NCI-H2107 treated with DMSO at 0.1 percent for 48 hours (cell line): ENCODE results near the gene LYRM2.
A peak's percentile ranks its signal among the peaks of the same experiment; 100 is the strongest.
"Not testable (repeated sequence)": the region's sequence is repeated elsewhere in the genome, so short reads cannot be mapped to it uniquely, and the experiment has no call there.

ENCODE experiments used
- DNase-seq: peaks from one replicate; lab custom pipeline; 2025; ENCODE audit not compliant: unreplicated experiment; lab: John Stamatoyannopoulos, UW

Gene LYRM2

GRCh38 chr6:89649682-89650081, 11.1 kb upstream of the LYRM2 start:
- DNase-seq = no peak

GRCh38 chr6:89644864-89645263, 6.3 kb upstream of the LYRM2 start:
- DNase-seq = no peak

GRCh38 chr6:89643406-89643805, 4.9 kb upstream of the LYRM2 start:
- no peak for DNase-seq

GRCh38 chr6:89642956-89643355, 4.4 kb upstream of the LYRM2 start:
- no peak for DNase-seq

DNA sequence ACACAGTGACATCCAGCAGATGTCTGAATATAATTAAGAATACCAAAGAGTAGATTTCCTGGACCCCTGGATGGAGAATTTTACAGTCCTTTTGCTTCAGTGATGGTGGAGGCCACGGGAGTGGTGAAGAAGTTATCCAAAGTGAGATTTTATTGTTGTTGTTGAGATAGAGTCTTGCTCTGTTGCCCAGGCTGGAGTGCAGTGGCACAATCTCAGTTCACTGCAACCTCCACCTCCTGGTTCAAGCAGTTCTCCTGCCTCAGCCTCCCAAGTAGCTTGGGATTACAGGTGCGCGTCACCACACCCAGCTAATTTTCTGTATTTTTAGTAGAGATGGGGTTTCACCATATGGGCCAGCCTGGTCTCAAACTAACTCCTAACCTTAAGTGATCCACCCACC, 3.0 kb upstream of the LYRM2 start:
- not testable (repeated sequence) for DNase-seq

GRCh38 chr6:89640804-89641203, 2.3 kb upstream of the LYRM2 start:
- DNase-seq = no peak

DNA sequence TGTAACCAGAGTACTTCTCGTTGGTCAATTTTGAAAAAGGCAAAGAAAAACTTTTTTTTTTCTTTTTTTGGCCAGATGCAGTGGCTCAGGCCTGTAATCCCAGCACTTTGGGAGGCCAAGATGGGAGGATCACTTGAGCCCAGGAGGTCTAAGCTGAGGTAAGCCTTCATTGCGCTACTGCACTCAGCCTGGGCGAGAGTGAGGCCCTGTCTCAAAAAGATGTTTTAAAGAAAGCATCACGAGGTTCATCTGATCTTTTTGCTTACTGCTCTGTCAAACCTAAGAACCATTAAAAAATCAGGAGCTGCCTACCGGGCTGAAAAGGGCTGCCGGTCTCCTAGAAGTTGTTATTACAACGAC, 607 bp downstream of the LYRM2 start:
- DNase-seq = no peak

DNA sequence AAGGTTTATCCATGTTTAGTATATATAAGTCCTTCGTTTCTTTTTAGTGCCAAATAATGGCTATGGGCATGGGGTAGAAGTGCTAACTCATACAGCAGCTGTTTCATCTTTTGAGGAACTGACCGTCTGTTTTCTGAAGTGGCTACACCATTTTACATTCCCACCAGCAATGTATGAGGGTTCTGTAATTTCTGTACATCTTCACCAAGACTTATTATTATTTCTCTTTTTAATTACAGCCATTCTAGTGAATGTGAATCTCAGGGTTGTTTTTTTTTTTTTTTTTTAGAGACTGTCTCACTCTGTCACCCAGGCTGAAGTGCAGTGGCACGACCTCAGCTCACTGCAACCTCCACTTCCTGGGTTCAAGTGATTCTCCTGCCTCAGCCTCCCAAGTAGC, 2.1 kb downstream of the LYRM2 start:
- not testable (repeated sequence) for DNase-seq

GRCh38 chr6:89630488-89630887, 8.1 kb downstream of the LYRM2 start:
- DNase-seq = no peak

DNA sequence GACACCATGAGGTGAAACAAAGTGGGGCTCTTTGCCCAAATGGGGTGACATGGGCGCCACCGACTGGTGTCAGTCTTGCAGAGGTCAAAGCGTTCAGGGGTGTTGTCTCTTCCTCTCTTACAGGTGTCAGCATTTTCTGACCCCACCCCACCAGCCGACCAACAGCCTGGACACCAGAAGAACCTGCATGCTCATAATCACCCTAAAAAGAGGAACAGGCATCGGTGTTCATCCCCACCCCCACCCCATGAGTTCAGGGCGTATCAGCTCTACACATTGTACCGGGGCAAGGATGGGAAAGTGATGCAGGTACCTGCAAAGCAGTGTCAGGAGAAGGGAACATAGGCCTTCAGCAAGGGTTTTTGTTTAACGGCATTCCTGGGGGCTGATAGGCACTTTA, 14.8 kb downstream of the LYRM2 start:
- DNase-seq = no peak

GRCh38 chr6:89619567-89619966, 19.0 kb downstream of the LYRM2 start:
- DNase-seq = no peak

- no peak for DNase-seq
Observed at GRCh38 chr6:89618026-89618425, 20.5 kb downstream of the LYRM2 start.

DNA sequence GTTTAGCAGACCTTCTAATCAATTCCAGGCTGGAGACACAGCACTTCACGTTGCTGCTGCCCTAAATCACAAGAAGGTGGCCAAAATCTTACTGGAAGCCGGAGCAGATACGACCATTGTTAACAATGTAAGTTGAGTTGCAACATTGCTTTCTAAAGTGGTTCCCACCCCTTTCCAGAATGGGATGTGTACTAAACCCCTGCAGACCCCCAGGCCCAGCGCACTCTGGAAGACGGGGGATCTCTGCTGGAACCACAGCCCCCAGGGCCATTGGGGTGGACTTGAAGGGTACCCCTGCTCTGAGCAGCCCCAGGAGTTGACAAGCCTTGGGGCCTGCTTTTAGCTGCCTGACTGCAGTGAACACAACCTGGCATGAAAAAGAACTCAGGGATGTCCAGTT, 22.0 kb downstream of the LYRM2 start:
- DNase-seq = no peak

- DNase-seq = no peak
Observed at GRCh38 chr6:89615882-89616281, 22.7 kb downstream of the LYRM2 start.

DNA sequence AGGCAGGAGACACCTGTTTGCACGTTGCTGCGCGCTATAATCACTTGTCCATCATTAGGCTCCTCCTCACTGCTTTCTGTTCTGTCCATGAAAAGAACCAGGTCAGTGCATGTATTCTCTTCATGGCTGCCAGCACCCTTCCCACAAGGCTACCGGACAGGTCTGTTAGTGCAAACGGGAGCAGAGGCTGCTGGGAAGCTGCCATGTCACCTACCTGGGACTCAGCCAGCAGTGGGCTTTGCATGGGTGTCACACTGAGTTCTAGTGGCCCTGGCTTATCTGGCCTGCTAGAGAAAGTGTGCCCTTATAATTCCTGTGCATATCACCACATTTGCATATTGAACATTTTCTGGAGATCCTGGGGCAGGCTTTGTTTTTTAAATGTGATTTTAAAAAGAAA, 24.8 kb downstream of the LYRM2 start:
- DNase-seq = no peak

DNA sequence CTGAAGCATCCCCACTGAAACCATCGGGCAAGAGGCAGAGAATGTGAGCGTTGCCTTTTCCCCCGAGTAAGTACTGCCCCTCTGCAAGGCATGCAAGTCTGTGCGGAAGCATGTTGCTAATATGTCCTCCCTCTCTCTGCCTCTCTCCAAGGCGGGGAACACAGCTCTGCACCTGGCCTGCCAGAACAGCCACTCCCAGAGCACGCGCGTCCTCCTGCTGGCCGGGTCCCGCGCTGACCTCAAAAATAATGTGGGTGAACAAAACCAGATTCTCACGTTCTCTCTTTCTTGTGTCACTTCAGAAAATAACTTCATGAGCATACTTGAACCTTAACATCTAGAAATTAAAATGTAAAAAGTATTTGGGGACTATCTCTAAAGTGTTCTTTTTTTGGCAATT, 26.4 kb downstream of the LYRM2 start:
- no peak for DNase-seq

DNA sequence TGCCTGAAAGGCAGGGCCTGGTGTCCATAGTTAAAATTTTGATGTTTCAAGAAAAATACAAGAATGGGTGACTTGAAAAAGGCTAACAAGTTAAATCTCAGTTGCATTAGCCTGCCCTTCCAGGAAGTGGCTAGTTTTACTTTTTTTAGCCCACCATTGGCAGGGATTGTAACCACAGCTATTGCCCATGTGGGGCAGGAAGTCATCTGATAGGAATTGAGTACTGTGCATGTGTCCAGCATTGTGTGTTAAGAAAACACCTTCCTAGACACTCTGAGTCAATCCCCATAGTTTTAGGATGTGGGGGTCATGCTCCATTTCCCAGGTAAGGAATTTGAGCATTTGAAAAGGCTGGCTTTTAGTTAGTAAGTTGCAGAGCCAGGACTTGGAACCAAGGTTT, 26.9 kb downstream of the LYRM2 start:
- no peak for DNase-seq

DNA sequence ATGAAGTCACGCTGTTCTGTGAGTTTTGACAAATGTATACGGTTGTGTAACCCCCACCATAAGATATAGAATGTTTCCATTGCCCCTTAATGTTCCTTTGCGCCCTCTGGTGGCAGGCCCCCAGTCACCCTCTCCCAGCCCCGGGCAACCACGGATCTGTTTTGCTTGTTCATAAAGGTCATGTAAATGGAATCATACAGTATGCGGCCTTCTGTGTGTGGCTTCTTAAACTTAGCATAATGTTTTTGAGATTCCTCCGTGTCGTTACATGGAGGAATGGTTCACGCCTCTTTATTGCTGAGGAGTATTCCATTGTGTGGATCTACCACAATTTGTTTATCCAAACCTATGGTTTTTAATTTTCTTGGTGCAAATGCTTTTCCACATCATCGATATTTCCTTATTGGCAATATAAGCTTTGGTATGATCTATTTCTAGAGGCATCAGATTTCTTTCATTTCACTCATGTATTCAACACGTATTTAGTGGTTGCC, 28.4 kb downstream of the LYRM2 start:
- DNase-seq = no peak

DNA sequence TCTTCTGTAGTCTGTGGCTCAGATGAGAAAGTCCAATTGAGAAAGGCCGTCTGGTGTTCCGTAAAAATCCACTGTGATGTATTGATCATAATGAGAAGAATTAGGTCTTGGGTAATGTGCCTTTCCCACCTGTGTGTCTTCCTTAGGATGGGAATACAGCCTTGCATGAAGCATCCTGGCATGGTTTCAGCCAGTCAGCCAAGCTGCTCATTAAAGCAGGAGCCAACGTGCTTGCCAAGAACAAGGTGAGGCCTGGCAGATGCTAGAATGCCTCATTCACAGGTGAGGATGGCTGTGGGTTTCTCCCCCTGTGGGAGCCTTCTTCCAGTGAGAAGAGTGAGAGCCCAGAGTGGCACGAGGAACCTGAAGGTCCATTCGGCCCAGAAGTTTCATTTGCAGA, 32.7 kb downstream of the LYRM2 start:
- no peak for DNase-seq

DNA sequence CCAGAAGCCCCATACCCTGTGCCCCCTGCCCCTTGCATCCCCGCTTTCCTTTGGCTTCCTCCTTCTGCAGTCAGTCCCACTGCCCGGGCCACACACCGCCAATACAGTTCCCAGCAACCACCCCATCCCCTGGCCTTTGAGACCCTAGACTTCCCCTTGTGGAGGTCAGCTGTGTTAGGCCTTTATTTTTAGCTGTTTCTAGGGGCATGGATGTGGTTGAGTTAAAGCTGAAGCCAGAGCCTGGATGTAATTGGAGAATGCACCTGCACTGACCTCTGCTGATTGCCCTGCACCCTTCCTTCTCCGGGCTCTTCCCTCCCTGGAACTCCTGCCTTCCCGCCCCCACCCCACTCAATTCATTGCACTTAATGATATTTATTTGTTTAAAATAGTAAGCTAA, 33.9 kb downstream of the LYRM2 start:
- no peak for DNase-seq

GRCh38 chr6:89602166-89602565, 36.4 kb downstream of the LYRM2 start:
- no peak for DNase-seq

DNA sequence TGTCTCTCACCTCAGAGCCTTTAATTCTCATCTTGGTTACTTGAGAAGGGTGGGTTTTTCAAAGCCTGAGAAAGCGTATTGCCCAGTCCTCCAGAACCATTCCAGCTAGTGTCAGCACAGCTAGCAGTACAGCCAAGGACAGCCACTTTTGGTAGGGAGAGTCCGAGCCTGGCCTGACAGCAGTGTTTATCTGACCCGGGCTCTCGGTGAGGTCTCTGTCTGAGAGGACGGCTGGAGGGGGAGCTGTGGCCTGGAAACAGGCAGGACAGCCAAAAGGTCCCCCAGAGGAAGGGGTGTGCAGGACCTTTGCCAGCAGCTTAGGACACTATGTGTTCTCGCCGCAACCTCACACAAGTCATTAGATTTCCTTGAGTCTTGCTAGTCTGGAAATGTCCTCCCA, 38.8 kb downstream of the LYRM2 start:
- no peak for DNase-seq

- peak; percentile 57 for DNase-seq
Observed at GRCh38 chr6:89597988-89598387, 40.6 kb downstream of the LYRM2 start.

GRCh38 chr6:89597372-89597771, 41.2 kb downstream of the LYRM2 start:
- no peak for DNase-seq
